HL-60/S4 treated with retinoic acid at 250 ng/mL for 4 days and 3 days (cell line): Measurements from ENCODE around the gene EPB41L5.
"Not testable (repeated sequence)": the region's sequence is repeated elsewhere in the genome, so short reads cannot be mapped to it uniquely, and the experiment has no call there.

Experiments used
- in situ Hi-C: fragments of 300-500 bp; cut with MboI; formaldehyde crosslinking; loops from 2 replicates; pipeline ENCODE4 v1.7.0; 2022; ENCODE audit warnings: low sequenced_read_pairs

Gene EPB41L5

GRCh38 chr2:120192280-120192679 is 179.4 kb downstream of the EPB41L5 start:
- in situ Hi-C loops: no loop called here

GRCh38 chr2:120195553-120195952 is 182.7 kb downstream of the EPB41L5 start:
- in situ Hi-C loops: no loop called here

GRCh38 chr2:120199817-120200459 is 187.1 kb downstream of the EPB41L5 start:
- in situ Hi-C loops: not testable (repeated sequence)

- in situ Hi-C loops: no loop called here
Observed at GRCh38 chr2:120203251-120204021, 190.6 kb downstream of the EPB41L5 start.

GRCh38 chr2:120204022-120204405 is 191.1 kb downstream of the EPB41L5 start:
- in situ Hi-C loops: no loop called here

GRCh38 chr2:120204417-120204816 is 191.5 kb downstream of the EPB41L5 start:
- in situ Hi-C loops: no loop called here

GRCh38 chr2:120204945-120205670 is 192.2 kb downstream of the EPB41L5 start:
- in situ Hi-C loops: no loop called here

GRCh38 chr2:120206022-120206581 is 193.2 kb downstream of the EPB41L5 start:
- in situ Hi-C loops: no loop called here

- in situ Hi-C loops: no loop called here
Observed at GRCh38 chr2:120208381-120209353, 195.8 kb downstream of the EPB41L5 start.

- in situ Hi-C loops: no loop called here
Observed at GRCh38 chr2:120209427-120210269, 196.8 kb downstream of the EPB41L5 start.

- in situ Hi-C loops: no loop called here
Observed at GRCh38 chr2:120210270-120210693, 197.4 kb downstream of the EPB41L5 start.

GRCh38 chr2:120218181-120218580 is 205.3 kb downstream of the EPB41L5 start:
- in situ Hi-C loops: no loop called here

GRCh38 chr2:120219291-120219690 is 206.4 kb downstream of the EPB41L5 start:
- in situ Hi-C loops: no loop called here

GRCh38 chr2:120219766-120220165 is 206.9 kb downstream of the EPB41L5 start:
- in situ Hi-C loops: no loop called here

GRCh38 chr2:120220756-120221155 is 207.9 kb downstream of the EPB41L5 start:
- in situ Hi-C loops: no loop called here

- in situ Hi-C loops: no loop called here
Observed at GRCh38 chr2:120221616-120222015, 208.7 kb downstream of the EPB41L5 start.

- in situ Hi-C loops: no loop called here
Observed at GRCh38 chr2:120222186-120223033, 209.5 kb downstream of the EPB41L5 start.
